Measurements from ENCODE around the gene SERINC5.

Gene SERINC5

DNA sequence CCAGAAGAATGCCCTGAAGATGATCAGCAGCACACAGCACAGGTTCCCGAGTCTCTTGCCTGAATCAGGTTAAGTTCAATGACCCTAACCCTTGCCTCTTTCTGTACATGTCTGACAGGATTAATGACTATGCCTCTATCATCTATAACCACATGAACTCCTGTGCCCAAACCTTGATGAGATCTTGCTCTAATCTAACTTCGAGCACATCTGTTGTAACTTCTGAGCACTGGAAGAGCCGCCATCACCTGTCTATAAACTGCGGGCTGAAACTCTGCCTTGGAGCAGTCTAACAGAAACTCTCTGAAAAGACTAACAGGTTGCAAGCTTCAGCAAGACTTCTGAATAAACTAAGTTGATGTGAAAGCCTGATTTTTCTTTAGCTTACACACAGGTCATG, 44.5 kb downstream of the SERINC5 start:
- H3K27ac ChIP-seq = no peak overlapping the region
- no peaks in the 10 kb centered on the region for H3K36me3 ChIP-seq
- no peaks in the 10 kb centered on the region for H3K27me3 ChIP-seq (ENCODE audit: insufficient read depth, low read depth, severe bottlenecking)
- no peak for DNase-seq
- no peaks in the 10 kb centered on the region for H3K9me3 ChIP-seq (ENCODE audit: severe bottlenecking)
- TF ChIP-seq, protein P1, sequence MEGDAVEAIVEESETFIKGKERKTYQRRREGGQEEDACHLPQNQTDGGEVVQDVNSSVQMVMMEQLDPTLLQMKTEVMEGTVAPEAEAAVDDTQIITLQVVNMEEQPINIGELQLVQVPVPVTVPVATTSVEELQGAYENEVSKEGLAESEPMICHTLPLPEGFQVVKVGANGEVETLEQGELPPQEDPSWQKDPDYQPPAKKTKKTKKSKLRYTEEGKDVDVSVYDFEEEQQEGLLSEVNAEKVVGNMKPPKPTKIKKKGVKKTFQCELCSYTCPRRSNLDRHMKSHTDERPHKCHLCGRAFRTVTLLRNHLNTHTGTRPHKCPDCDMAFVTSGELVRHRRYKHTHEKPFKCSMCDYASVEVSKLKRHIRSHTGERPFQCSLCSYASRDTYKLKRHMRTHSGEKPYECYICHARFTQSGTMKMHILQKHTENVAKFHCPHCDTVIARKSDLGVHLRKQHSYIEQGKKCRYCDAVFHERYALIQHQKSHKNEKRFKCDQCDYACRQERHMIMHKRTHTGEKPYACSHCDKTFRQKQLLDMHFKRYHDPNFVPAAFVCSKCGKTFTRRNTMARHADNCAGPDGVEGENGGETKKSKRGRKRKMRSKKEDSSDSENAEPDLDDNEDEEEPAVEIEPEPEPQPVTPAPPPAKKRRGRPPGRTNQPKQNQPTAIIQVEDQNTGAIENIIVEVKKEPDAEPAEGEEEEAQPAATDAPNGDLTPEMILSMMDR (IDR thresholded peaks at IDR 0.05; ENCODE audit: low read depth, low read length) = no peak
- H3K4me3 ChIP-seq (ENCODE audit: low read depth, low read length) = no peak overlapping the region

DNA sequence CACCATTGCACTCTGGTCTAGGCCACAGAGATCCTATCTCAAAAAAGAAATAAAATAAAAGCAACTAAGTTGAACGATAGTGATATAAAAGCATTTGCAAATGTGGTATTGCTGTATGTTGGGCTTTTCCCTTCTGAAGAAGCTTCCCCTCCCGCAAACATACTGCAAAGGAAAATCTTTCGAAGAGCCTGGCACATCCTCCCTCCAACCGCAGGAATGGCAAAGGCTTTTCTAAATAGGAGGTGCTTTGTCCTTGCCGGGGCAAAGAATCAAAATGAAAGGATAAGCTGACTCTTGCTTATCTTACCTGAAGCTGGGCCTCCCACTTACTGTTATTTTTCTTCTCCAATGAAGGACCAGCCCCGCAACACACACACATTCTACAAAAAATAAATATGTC, 45.8 kb downstream of the SERINC5 start:
- Histone ChIP-seq H3K36me3 (no peaks in the 10 kb centered on the region), H3K4me3 (ENCODE audit: low read depth, low read length) (no peak overlapping the region), H3K27ac (no peak overlapping the region), H3K27me3 (ENCODE audit: insufficient read depth, low read depth, severe bottlenecking) (no peaks in the 10 kb centered on the region), H3K9me3 (ENCODE audit: severe bottlenecking) (no peaks in the 10 kb centered on the region)
- TF ChIP-seq, protein P1 (IDR thresholded peaks at IDR 0.05; ENCODE audit: low read depth, low read length) = no peak
- DNase-seq = no peak

DNA sequence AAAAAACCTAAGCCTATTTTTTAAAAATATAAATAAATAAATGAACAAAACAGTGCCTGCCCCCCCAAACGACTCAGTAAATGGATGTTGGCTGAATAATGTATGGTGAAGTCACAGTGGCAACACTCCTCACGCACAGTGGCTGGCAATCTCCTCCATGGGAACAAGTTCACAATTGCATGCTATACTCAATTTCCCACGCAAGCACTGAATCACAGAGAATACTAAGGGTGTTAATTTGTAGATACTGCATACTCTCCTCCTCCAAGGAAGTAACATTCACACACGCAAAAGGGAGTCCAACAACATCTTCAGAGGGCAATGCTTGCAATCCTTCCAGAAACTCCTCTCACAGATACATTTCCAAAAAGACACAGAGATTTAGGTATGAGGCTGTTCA, 47.5 kb downstream of the SERINC5 start:
- H3K27me3 ChIP-seq (ENCODE audit: insufficient read depth, low read depth, severe bottlenecking) = no peaks in the 10 kb centered on the region
- H3K4me3 ChIP-seq (ENCODE audit: low read depth, low read length) = no peak overlapping the region
- TF ChIP-seq, protein P1 (IDR thresholded peaks at IDR 0.05; ENCODE audit: low read depth, low read length) = no peak
- H3K9me3 ChIP-seq (ENCODE audit: severe bottlenecking) = no peaks in the 10 kb centered on the region
- H3K27ac ChIP-seq = no peak overlapping the region
- H3K36me3 ChIP-seq = no peaks in the 10 kb centered on the region
- DNase-seq = no peak

DNA sequence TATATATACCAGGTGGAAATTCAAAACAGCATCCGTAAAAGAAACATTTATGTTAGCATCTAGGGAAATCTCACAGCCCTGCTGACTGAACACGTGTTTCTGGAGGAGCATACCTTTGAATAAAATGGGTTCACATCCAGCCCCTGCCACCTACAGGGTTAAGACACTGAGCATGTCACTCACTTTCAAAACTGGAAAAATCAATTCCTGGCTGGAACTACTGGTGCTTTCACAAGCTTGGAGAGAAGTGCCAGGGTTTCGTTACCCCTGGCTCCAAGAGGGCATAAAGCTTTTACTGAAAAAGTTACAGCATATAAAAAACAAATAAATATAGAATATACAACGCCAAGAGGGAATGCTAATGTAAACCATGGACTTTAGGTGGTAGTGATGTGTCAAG, 48.0 kb downstream of the SERINC5 start:
- no peaks in the 10 kb centered on the region for H3K27me3 ChIP-seq (ENCODE audit: insufficient read depth, low read depth, severe bottlenecking)
- H3K4me3 ChIP-seq (ENCODE audit: low read depth, low read length) = no peak overlapping the region
- H3K36me3 ChIP-seq = no peaks in the 10 kb centered on the region
- H3K27ac ChIP-seq = no peak overlapping the region
- TF ChIP-seq, protein P1 (IDR thresholded peaks at IDR 0.05; ENCODE audit: low read depth, low read length) = no peak
- H3K9me3 ChIP-seq (ENCODE audit: severe bottlenecking) = no peaks in the 10 kb centered on the region
- no peak for DNase-seq

DNA sequence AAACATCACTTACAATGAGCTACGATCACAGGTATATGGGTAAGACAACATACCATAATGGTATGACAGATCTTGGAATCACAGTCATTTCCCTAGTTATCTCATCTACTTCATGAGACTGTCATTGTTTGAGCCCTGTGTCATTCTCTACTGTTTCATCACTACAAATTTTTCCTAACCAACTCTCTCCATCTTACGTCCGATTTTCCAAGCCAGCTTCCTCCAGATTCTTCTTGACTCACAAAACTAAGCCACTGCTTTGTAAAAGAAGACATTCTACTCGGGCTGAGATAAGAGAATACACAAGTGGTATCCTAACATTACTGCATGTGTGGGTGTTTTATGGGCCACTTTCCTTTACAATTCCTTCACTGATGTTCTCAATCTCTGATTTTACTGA, 49.6 kb downstream of the SERINC5 start:
- Histone ChIP-seq H3K4me3 (ENCODE audit: low read depth, low read length) (no peak overlapping the region), H3K9me3 (ENCODE audit: severe bottlenecking) (no peaks in the 10 kb centered on the region), H3K27me3 (ENCODE audit: insufficient read depth, low read depth, severe bottlenecking) (no peaks in the 10 kb centered on the region), H3K27ac (no peak overlapping the region), H3K36me3 (no peaks in the 10 kb centered on the region)
- TF ChIP-seq, protein P1 (IDR thresholded peaks at IDR 0.05; ENCODE audit: low read depth, low read length) = no peak
- DNase-seq = no peak

DNA sequence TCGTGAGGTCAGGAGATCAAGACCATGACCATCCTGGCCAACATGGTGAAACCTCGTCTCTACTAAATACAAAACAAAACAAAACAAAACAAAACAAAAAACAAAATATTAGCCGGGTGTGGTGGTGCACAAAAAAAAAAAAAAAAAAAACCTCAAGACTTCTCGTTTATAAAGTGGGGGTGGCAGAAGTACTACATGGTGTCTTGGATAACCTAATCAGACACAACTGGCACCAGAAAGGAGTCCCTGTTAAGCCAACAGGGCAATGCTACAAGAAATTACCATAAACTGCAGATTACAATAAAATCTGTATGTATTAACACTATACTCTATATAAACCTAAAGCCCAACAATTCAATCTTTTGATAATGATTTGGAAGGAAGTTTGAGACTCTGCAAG, 50.0 kb downstream of the SERINC5 start:
- Histone ChIP-seq H3K9me3 (ENCODE audit: severe bottlenecking) (no peaks in the 10 kb centered on the region), H3K27me3 (ENCODE audit: insufficient read depth, low read depth, severe bottlenecking) (no peaks in the 10 kb centered on the region), H3K4me3 (ENCODE audit: low read depth, low read length) (no peak overlapping the region), H3K27ac (no peak overlapping the region), H3K36me3 (no peaks in the 10 kb centered on the region)
- TF ChIP-seq, protein P1 (IDR thresholded peaks at IDR 0.05; ENCODE audit: low read depth, low read length) = no peak
- DNase-seq = no peak
